ENCODE results near the gene TGFBR3. TPM values are rescaled to one million over a fixed set of nuclear protein-coding genes. Genes with fewer than 3 reads are reported as not detected.

TGFBR3 gene
- total and polyA plus RNA-seq, 2 of the 4 experiments (the other 2 are of a cell fraction), result 3.0 to 11.3 TPM

DNA sequence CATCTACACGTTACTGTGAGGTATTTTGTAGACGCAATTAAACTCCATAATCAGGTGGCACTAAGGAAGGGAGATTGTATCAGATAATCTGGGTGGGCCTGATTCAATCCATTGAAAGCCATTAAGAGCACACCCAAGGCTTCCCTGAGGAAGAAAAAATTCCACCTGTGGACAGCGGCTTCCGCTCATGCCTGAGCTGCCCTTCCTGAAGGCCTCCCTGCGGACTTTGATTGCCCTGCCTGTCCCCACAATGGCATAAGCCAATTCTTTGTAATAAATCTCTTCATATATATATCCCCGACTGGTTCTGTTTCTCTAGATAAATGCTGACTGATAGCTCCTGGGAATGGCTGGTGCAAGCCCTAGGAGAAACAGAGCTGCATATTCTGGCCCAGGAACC is 138.3 kb downstream of the TGFBR3 start:
- Histone ChIP-seq H3K27me3 (ENCODE audit: control insufficient read depth, insufficient read depth, low read length) (no peaks in the 10 kb centered on the region), H3K27ac (ENCODE audit: insufficient read depth, low read length) (no peak overlapping the region), H2BK15ac (ENCODE audit: low read depth, low read length) (no peak overlapping the region), H2AK5ac (ENCODE audit: low read depth, low read length) (no peak overlapping the region), H3K4me2 (ENCODE audit: low read depth, low read length) (no peak overlapping the region), H2BK120ac (ENCODE audit: low read depth, low read length) (no peak overlapping the region), H2AK9ac (replicated peaks; ENCODE audit: low read depth, low read length, poor library complexity) (no peak overlapping the region), H3K4ac (ENCODE audit: low read depth, low read length) (no peak overlapping the region), H3K36me3 (ENCODE audit: control insufficient read depth, insufficient read depth, low read length) (peaks cover 7% of the 10 kb centered on the region; the same call in 1 of the 2 replicates), H3K9me1 (ENCODE audit: insufficient read depth, low read length) (peaks cover 4% of the 10 kb centered on the region; the same call in 1 of the 2 replicates), H2BK20ac (ENCODE audit: low read depth, low read length) (no peak overlapping the region), H4K5ac (ENCODE audit: low read depth, low read length) (no peak overlapping the region), H3K79me1 (ENCODE audit: low read depth in 1 of 2, low read length in 2 of 2) (peaks cover 0 to 2% of the 10 kb centered on the region in 2 experiments; a peak in 1 of 4 replicates), H3K18ac (ENCODE audit: low read depth, low read length) (no peak overlapping the region), H3K4me3 (ENCODE audit: insufficient read depth, low read depth, low read length) (no peak overlapping the region), H4K20me1 (ENCODE audit: insufficient read depth, low read length) (no peaks in the 10 kb centered on the region; the same call in 1 of the 2 replicates), H3K56ac (ENCODE audit: extremely low read depth, insufficient read depth, low read length) (no peak overlapping the region), H2BK5ac (ENCODE audit: low read depth, low read length, poor library complexity, severe bottlenecking) (no peak overlapping the region), H4K91ac (ENCODE audit: insufficient read depth, low read depth, low read length) (no peak overlapping the region), H3K4me1 (ENCODE audit: control insufficient read depth, insufficient read depth, low read length) (peaks cover 3% of the 10 kb centered on the region; the same call in 1 of the 2 replicates), H3K9me3 (ENCODE audit: control insufficient read depth, insufficient read depth, low read length) (peaks cover 7% of the 10 kb centered on the region), H2AFZ (replicated peaks; ENCODE audit: low read length, poor library complexity) (no peak overlapping the region), H3K14ac (replicated peaks; ENCODE audit: low read depth, low read length) (no peak overlapping the region), H3K23ac (ENCODE audit: low read depth, low read length) (no peak overlapping the region), H3K9ac (ENCODE audit: low read depth, low read length) (no peak overlapping the region), H4K8ac (ENCODE audit: low read depth in 2 of 2, low read length in 2 of 2) (no peak overlapping the region)
- no TSS peak for BruUV-seq (replicated peaks)
- in situ Hi-C loops (cut with MboI; ENCODE audit: low sequenced_read_pairs), result no loop called here
- dilution Hi-C loops (cut with HindIII; ENCODE audit: low sequenced_read_pairs, unreplicated experiment), result no loop called here
- intact Hi-C loops (cut with micrococcal nuclease), result no loop called here
- DNase-seq (no peak), ATAC-seq (ENCODE audit: low read depth) (no peak)
- ChIA-PET CTCF (no interaction called here), POLR2A (ENCODE audit: unreplicated experiment) (no interaction called here)
- TF ChIP-seq, protein P1, sequence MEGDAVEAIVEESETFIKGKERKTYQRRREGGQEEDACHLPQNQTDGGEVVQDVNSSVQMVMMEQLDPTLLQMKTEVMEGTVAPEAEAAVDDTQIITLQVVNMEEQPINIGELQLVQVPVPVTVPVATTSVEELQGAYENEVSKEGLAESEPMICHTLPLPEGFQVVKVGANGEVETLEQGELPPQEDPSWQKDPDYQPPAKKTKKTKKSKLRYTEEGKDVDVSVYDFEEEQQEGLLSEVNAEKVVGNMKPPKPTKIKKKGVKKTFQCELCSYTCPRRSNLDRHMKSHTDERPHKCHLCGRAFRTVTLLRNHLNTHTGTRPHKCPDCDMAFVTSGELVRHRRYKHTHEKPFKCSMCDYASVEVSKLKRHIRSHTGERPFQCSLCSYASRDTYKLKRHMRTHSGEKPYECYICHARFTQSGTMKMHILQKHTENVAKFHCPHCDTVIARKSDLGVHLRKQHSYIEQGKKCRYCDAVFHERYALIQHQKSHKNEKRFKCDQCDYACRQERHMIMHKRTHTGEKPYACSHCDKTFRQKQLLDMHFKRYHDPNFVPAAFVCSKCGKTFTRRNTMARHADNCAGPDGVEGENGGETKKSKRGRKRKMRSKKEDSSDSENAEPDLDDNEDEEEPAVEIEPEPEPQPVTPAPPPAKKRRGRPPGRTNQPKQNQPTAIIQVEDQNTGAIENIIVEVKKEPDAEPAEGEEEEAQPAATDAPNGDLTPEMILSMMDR (conservative IDR thresholded peaks at IDR 0.05; ENCODE audit: low read depth, low read length), result no peak
- TF ChIP-seq RAD21 (IDR thresholded peaks at IDR 0.05; ENCODE audit: low read length) (no peak), RFX5 (IDR thresholded peaks at IDR 0.05; ENCODE audit: low read depth, low read length) (no peak), POLR2A (IDR thresholded peaks at IDR 0.05; ENCODE audit: low read depth, low read length) (no peak), MXI1 (IDR thresholded peaks at IDR 0.05; ENCODE audit: borderline replicate concordance, low read depth, low read length) (no peak), CEBPB (IDR thresholded peaks at IDR 0.05; ENCODE audit: low read depth, low read length) (no peak), MAFK (IDR thresholded peaks at IDR 0.05; ENCODE audit: low read depth, low read length) (no peak), RCOR1 (IDR thresholded peaks at IDR 0.05; ENCODE audit: insufficient replicate concordance, low read length) (no peak), BHLHE40 (IDR thresholded peaks at IDR 0.05; ENCODE audit: low read depth, low read length) (no peak), CHD1 (IDR thresholded peaks at IDR 0.05; ENCODE audit: low read depth, low read length) (no peak), SMC3 (IDR thresholded peaks at IDR 0.05; ENCODE audit: low read depth, low read length) (no peak), MAZ (IDR thresholded peaks at IDR 0.05; ENCODE audit: borderline replicate concordance, low read depth, low read length) (no peak), NFE2L2 (IDR thresholded peaks at IDR 0.05; ENCODE audit: low read depth, low read length) (no peak)
- TF ChIP-seq, protein P2, sequence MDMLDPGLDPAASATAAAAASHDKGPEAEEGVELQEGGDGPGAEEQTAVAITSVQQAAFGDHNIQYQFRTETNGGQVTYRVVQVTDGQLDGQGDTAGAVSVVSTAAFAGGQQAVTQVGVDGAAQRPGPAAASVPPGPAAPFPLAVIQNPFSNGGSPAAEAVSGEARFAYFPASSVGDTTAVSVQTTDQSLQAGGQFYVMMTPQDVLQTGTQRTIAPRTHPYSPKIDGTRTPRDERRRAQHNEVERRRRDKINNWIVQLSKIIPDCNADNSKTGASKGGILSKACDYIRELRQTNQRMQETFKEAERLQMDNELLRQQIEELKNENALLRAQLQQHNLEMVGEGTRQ (IDR thresholded peaks at IDR 0.05; ENCODE audit: low read depth, low read length), result no peak
- TF ChIP-seq, protein P3, sequence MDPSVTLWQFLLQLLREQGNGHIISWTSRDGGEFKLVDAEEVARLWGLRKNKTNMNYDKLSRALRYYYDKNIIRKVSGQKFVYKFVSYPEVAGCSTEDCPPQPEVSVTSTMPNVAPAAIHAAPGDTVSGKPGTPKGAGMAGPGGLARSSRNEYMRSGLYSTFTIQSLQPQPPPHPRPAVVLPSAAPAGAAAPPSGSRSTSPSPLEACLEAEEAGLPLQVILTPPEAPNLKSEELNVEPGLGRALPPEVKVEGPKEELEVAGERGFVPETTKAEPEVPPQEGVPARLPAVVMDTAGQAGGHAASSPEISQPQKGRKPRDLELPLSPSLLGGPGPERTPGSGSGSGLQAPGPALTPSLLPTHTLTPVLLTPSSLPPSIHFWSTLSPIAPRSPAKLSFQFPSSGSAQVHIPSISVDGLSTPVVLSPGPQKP (IDR thresholded peaks at IDR 0.05; ENCODE audit: borderline replicate concordance, low read depth, low read length), result no peak
- WGBS, 2 experiments (ENCODE audit: extremely low coverage in 2 of 2, insufficient read length in 1 of 2), result no CpG with 5 or more reads among the region's 6 CpGs
